H9 (cell line): ENCODE data around the gene PDF. TPM values are rescaled to one million over a fixed set of nuclear protein-coding genes. Genes with fewer than 3 reads are reported as not detected.

Experiments used
- DNase-seq: peaks from one replicate; pipeline ENCODE4 v3.0.0-alpha.2; 2017
- H2AFZ ChIP-seq: one replicate; pipeline ENCODE4 v1.6.1; 2013; ENCODE audit warnings: mild to moderate bottlenecking, low read length, control low read depth, moderate library complexity
- H2AK5ac ChIP-seq: 2 replicates; pipeline ENCODE4 v1.6.1; 2013; ENCODE audit warnings: low read length, control low read depth, mixed read lengths; ENCODE audit not compliant: insufficient read length
- H2BK120ac ChIP-seq: one replicate; pipeline ENCODE4 v1.6.1; 2013; ENCODE audit warnings: low read depth, mild to moderate bottlenecking, low read length, control low read depth, inconsistent platforms; ENCODE audit not compliant: poor library complexity, severe bottlenecking
- H2BK12ac ChIP-seq: 2 replicates; pipeline ENCODE4 v1.6.1; 2013; ENCODE audit warnings: low read length, control low read depth, mixed read lengths, low read depth; ENCODE audit not compliant: insufficient read length
- H2BK15ac ChIP-seq: 2 replicates; pipeline ENCODE4 v1.6.1; 2013; ENCODE audit warnings: low read depth, low read length, control low read depth
- H2BK20ac ChIP-seq: one replicate; pipeline ENCODE4 v1.6.1; 2013; ENCODE audit warnings: low read depth, mild to moderate bottlenecking, low read length, control low read depth, inconsistent platforms; ENCODE audit not compliant: poor library complexity, severe bottlenecking
- H2BK5ac ChIP-seq: 2 replicates; pipeline ENCODE4 v1.6.1; 2013; ENCODE audit warnings: low read length, control low read depth, mixed read lengths; ENCODE audit not compliant: insufficient read length
- H3K14ac ChIP-seq: 2 replicates; pipeline ENCODE4 v1.6.1; 2013; ENCODE audit warnings: low read length, control low read depth; ENCODE audit not compliant: insufficient read depth
- H3K18ac ChIP-seq: 2 replicates; pipeline ENCODE4 v1.6.1; 2013; ENCODE audit warnings: low read depth, mild to moderate bottlenecking, mixed read lengths, low read length, control low read depth; ENCODE audit not compliant: insufficient read length
- H3K23ac ChIP-seq: 2 replicates; pipeline ENCODE4 v1.6.1; 2013; ENCODE audit warnings: low read length, control low read depth, mixed read lengths, low read depth; ENCODE audit not compliant: insufficient read length
- H3K23me2 ChIP-seq: 2 replicates; pipeline ENCODE4 v1.6.1; 2013; ENCODE audit warnings: low read depth, mild to moderate bottlenecking, mixed read lengths, low read length, control low read depth; ENCODE audit not compliant: insufficient read length, poor library complexity, severe bottlenecking
- H3K27ac ChIP-seq: 2 replicates; pipeline ENCODE4 v1.5.1; 2013; ENCODE audit warnings: low read length, control low read depth, mixed read lengths, low read depth; ENCODE audit not compliant: insufficient read length
- H3K27me3 ChIP-seq: 2 replicates; pipeline ENCODE4 v1.6.1; 2013; ENCODE audit warnings: low read length, control low read depth, inconsistent platforms; ENCODE audit not compliant: insufficient read depth
- H3K4ac ChIP-seq: 2 replicates; pipeline ENCODE4 v1.6.1; 2013; ENCODE audit warnings: low read depth, mild to moderate bottlenecking, control low read depth, inconsistent platforms, low read length, moderate library complexity
- H3K4me1 ChIP-seq: 2 replicates; pipeline ENCODE4 v1.6.1; 2013; ENCODE audit warnings: low read length, control low read depth, inconsistent platforms; ENCODE audit not compliant: insufficient read depth
- H3K4me2 ChIP-seq: 2 replicates; pipeline ENCODE4 v1.6.1; 2013; ENCODE audit warnings: low read length, control low read depth, mixed read lengths; ENCODE audit not compliant: insufficient read length, insufficient read depth
- H3K56ac ChIP-seq: 2 replicates; pipeline ENCODE4 v1.6.1; 2013; ENCODE audit warnings: low read depth, mild to moderate bottlenecking, mixed read lengths, low read length, control low read depth; ENCODE audit not compliant: insufficient read length
- H3K79me1 ChIP-seq: 2 replicates; pipeline ENCODE4 v1.6.1; 2013; ENCODE audit warnings: low read depth, mild to moderate bottlenecking, moderate library complexity, low read length, control low read depth, inconsistent platforms; ENCODE audit not compliant: insufficient read depth, poor library complexity, severe bottlenecking
- H3K79me2 ChIP-seq: 2 replicates; pipeline ENCODE4 v1.6.1; 2013; ENCODE audit warnings: low read length, control low read depth, inconsistent platforms; ENCODE audit not compliant: insufficient read depth
- H3K9ac ChIP-seq: 2 replicates; pipeline ENCODE4 v1.6.1; 2013; ENCODE audit warnings: low read length, control low read depth, mixed read lengths; ENCODE audit not compliant: insufficient read length; ENCODE audit errors: extremely low read depth
- H3K9me3 ChIP-seq: one replicate; pipeline ENCODE4 v1.6.1; 2013; ENCODE audit warnings: low read depth, low read length, inconsistent platforms; ENCODE audit not compliant: control insufficient read depth
- H3T11ph ChIP-seq: one replicate; pipeline ENCODE4 v1.6.1; 2013; ENCODE audit warnings: mild to moderate bottlenecking, low read length, control low read depth, inconsistent platforms
- H4K20me1 ChIP-seq: one replicate; pipeline ENCODE4 v1.6.1; 2013; ENCODE audit not compliant: control insufficient read depth, insufficient read length, insufficient read depth
- H4K5ac ChIP-seq: 2 replicates; pipeline ENCODE4 v1.6.1; 2013; ENCODE audit warnings: low read depth, mild to moderate bottlenecking, mixed read lengths, low read length, control low read depth; ENCODE audit not compliant: insufficient read length
- H4K8ac ChIP-seq: replicated peaks from 2 replicates; pipeline ENCODE4 v1.6.1; 2013; ENCODE audit warnings: low read length, control low read depth, mixed read lengths, low read depth; ENCODE audit not compliant: insufficient read length
- H4K91ac ChIP-seq: 2 replicates; pipeline ENCODE4 v1.6.1; 2013; ENCODE audit warnings: low read depth, mild to moderate bottlenecking, moderate library complexity, mixed read lengths, low read length, control low read depth; ENCODE audit not compliant: insufficient read length
- H3K27ac Mint-ChIP-seq, 3 experiments: 2 replicates in 2 of 3; 3 replicates in 1 of 3; pipeline ENCODE4 v1.8.0; 2020 to 2021; ENCODE audit warnings: mixed read lengths in 3 of 3, mild to moderate bottlenecking in 1 of 3, moderate library complexity in 1 of 3
- H3K27me3 Mint-ChIP-seq: 2 replicates; pipeline ENCODE4 v1.8.0; 2021; ENCODE audit warnings: low read depth, mild to moderate bottlenecking, moderate library complexity, mixed read lengths
- H3K36me3 Mint-ChIP-seq, 3 experiments: 2 replicates in 2 of 3; 3 replicates in 1 of 3; pipeline ENCODE4 v1.8.0; 2020 to 2021; ENCODE audit warnings: low read depth in 3 of 3, mixed read lengths in 3 of 3; ENCODE audit not compliant: insufficient read depth in 1 of 3
- H3K4me1 Mint-ChIP-seq, 2 experiments: 2 replicates each; pipeline ENCODE4 v1.8.0; 2020; ENCODE audit warnings: mixed read lengths in 2 of 2
- H3K4me3 Mint-ChIP-seq, 2 experiments: 2 replicates in 1 of 2; 3 replicates in 1 of 2; pipeline ENCODE4 v1.8.0; 2020 to 2021; ENCODE audit warnings: mild to moderate bottlenecking in 2 of 2, mixed read lengths in 2 of 2, moderate library complexity in 1 of 2
- H3K9me3 Mint-ChIP-seq, 2 experiments: 2 replicates in 1 of 2; 3 replicates in 1 of 2; pipeline ENCODE4 v1.8.0; 2020; ENCODE audit warnings: mild to moderate bottlenecking in 2 of 2, mixed read lengths in 2 of 2, moderate library complexity in 1 of 2
- CTCF ChIP-seq: fragments of 200-600 bp; sonication (generic); conservative IDR thresholded peaks from 3 replicates; pipeline ENCODE4 v1.8.0; 2021; ENCODE audit warnings: antibody characterized with exemption, mild to moderate bottlenecking
- WGBS: extraction: QIAGEN DNeasy Blood & Tissue Kit; methylation state at CpG from one replicate; pipeline ENCODE4 v1.1.7; 2013; ENCODE audit warnings: missing lambda C conversion rate, low lambda C conversion rate, mixed read lengths; ENCODE audit not compliant: insufficient read length; ENCODE audit errors: extremely low coverage; 5-methylcytosine and 5-hydroxymethylcytosine counted together
- total RNA-seq: library from RNA; stranded (reverse); gene quantifications from 2 replicates; pipeline ENCODE4 v1.2.1, GENCODE V29; 2021

Gene PDF
- total RNA-seq, 1 experiment from 2014 or later, result 36.4 TPM

GRCh38 chr16:69313469-69313868 lies 16.9 kb downstream of the PDF start:
- TF ChIP-seq CTCF, result no peak
- no CpG with 5 or more reads among the region's 5 CpGs for WGBS

More at GRCh38 chr16:69313469-69313868, 16.9 kb downstream of the PDF start:
- Histone ChIP-seq H2BK12ac (no peak overlapping the region), H4K8ac (no peak overlapping the region), H3K9ac (no peak overlapping the region), H3K23me2 (peaks cover 6% of the 10 kb centered on the region), H2AFZ (no peak overlapping the region), H3T11ph (no peak overlapping the region), H2BK5ac (no peak overlapping the region), H2AK5ac (no peak overlapping the region), H3K9me3 (no peaks in the 10 kb centered on the region), H4K5ac (no peak overlapping the region), H3K14ac (no peak overlapping the region), H2BK20ac (no peak overlapping the region), H3K79me1 (peaks cover 7% of the 10 kb centered on the region), H3K27me3 (no peaks in the 10 kb centered on the region), H3K18ac (no peak overlapping the region), H3K56ac (no peak overlapping the region), H2BK120ac (no peak overlapping the region), H3K23ac (no peak overlapping the region), H2BK15ac (no peak overlapping the region), H3K4ac (no peak overlapping the region), H3K27ac (no peak overlapping the region), H4K91ac (no peak overlapping the region), H3K79me2 (peaks cover 3% of the 10 kb centered on the region; the same call in 1 of the 2 replicates), H3K4me2 (no peak overlapping the region), H4K20me1 (no peaks in the 10 kb centered on the region), H3K4me1 (peaks cover 2% of the 10 kb centered on the region; the same call in 1 of the 2 replicates)
- H3K4me3 Mint-ChIP-seq, result peak overlapping the region; percentile 10 to 24; a peak in 3 of 5 replicates
- H3K27me3 Mint-ChIP-seq, result no peaks in the 10 kb centered on the region; the same call in 1 of the 2 replicates
- no peaks in the 10 kb centered on the region; a peak in 2 of 5 replicates for H3K9me3 Mint-ChIP-seq
- DNase-seq, result no peak
- H3K4me1 Mint-ChIP-seq, result peaks cover 7 to 10% of the 10 kb centered on the region in 2 experiments
- peaks cover 24 to 48% (median 37%) of the 10 kb centered on the region in 3 experiments; a peak in 6 of 7 replicates for H3K36me3 Mint-ChIP-seq
- H3K27ac Mint-ChIP-seq, result peak overlapping the region in 1 of 3 experiments; percentile 16; a peak in 1 of 7 replicates
